Measurements from ENCODE around the gene PRPF38B.

The PRPF38B gene

DNA sequence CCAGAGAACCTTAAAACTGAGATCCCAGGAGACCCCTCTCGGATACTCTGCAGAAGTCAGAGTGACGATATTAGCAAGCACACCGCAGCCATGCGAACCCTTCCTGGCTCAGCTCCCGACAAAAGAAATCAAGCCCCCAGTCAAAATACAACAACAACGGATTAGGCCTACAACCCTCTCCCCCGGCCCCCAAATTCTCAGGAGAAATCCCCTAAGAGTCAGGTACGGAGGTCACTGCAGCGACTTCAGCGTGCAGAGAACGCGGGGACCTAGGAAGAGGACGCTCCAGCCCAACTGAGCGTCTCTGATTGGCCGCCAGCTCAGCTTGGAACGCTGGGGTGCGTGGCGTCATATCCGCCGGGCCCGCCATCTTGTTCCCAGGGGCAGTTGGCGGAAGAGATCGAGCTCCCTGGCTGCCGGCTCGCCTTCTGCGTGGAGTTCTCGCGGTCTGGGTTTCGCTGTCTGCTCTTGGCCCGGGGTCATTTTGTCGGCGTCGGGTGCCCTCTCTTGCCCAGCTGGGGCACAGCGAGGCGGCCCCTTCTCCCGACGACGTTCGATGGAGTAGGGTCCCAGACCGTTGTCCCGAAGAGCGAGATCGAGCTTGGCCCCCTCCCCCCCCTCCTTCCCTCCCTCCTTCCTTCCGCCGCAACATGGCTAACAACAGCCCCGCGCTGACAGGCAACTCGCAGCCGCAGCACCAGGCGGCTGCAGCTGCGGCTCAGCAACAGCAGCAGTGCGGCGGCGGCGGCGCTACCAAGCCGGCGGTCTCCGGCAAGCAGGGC, at the start of gene PRPF38B:
PRPF38B (plus strand) TSS at position 369 of the 782 bp plus-strand sequence; CDS start at position 651, 282 bp downstream.
- H3K4me3 ChIP-seq (ENCODE audit: low read length) = peak within 1 kb of the TSS; percentile 91
- TF ChIP-seq ZNF274 (IDR thresholded peaks at IDR 0.05; ENCODE audit: low read depth, low read length) = no peak

DNA sequence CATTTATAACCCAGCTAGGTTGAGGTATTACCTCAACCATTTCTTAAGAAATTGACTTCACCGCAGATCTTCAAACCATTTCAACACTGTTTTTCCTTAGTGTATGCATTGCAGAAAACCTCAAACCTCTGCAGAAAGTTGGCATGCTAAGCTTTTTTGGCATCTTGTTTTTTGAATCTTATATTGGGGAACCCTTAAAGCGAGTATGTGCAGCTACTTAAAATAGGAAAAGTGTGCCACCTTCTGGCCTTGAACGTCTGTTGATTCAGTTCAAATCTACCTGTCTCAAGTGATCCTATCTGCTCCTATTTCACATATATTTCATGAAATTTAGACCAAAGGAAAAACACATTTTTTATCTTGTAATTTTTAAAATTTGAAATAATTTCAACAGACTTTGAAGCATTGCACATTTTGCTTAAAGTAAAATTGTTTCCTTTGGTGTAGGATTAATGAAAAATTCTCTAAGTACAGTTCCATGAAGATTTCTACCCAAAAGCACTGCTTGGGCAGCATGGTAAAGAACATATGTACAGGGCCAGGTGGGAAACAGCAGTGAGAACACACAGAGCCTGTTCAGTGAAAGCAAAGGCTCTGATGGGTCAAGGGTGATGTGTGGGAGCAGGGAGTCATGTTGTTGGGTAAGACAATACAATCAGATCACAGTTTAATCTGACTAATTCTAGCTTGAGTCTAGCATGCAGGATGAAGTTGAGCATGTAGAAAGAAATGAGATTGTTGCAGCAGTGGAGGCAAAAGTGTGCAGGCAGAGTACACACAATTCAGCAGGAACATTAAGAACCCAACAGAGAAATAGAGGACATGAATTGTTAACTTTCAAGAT, 48.4 kb upstream of the PRPF38B start:
- no peak for TF ChIP-seq ZNF274 (IDR thresholded peaks at IDR 0.05; ENCODE audit: low read depth, low read length)
- H3K4me3 ChIP-seq (ENCODE audit: low read length) = no peak overlapping the region

DNA sequence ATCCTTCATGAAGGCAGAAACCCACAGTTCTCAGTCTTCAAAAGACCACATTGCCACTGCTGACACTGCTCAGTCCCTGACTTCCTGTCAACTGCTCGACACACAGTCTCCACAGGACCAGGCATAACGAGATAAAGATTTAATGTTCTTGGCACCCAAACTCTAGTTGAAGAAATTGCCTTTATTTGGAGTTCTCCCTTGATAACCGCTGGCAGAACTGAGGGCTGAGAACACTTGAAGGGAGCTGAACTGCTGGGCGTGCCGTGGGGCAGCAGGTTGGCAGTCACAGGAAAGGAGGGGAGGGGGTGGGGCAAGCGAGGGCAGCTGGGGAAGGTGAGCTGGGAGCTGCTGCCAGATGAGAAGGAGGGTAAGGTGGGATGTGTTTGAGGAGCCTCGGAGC, 47.1 kb upstream of the PRPF38B start:
- no peak overlapping the region for H3K4me3 ChIP-seq (ENCODE audit: low read length)
- TF ChIP-seq ZNF274 (IDR thresholded peaks at IDR 0.05; ENCODE audit: low read depth, low read length) = no peak

GRCh38 chr1:108645564-108646184, 46.4 kb upstream of the PRPF38B start:
- TF ChIP-seq ZNF274 (IDR thresholded peaks at IDR 0.05; ENCODE audit: low read depth, low read length) = no peak
- no peak overlapping the region for H3K4me3 ChIP-seq (ENCODE audit: low read length)

- H3K4me3 ChIP-seq (ENCODE audit: low read length) = no peak overlapping the region
- TF ChIP-seq ZNF274 (IDR thresholded peaks at IDR 0.05; ENCODE audit: low read depth, low read length) = no peak
Measured at GRCh38 chr1:108646265-108646647, 45.9 kb upstream of the PRPF38B start.

DNA sequence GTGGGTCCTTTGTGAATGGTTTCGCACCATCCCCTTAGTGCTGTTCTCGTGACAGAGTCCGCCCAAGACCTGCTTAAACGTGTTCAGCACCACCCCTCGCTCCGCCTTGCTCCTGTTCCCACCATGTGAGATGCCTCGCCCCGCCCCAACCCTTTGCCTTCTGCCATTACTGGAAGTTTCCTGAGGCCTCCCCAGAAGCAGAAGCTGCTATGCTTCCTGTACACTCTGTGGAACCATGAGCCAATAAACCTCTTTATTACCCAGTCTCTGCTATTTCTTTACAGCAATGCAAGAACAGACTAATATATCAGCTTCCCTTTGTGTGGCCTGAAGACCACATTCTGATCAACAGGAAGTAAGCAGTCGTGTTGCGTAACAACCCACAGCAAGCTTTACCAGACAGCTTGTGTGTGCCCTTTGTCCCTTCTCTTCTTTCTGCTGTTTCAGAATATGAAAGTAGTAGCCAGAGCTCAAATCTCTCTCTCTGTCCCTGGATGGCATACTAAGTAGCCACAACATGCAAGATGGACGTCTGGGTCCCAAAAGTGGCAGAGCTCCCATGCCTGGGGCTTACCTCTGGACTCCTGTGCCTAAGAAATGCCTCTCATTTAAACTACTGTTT, 45.4 kb upstream of the PRPF38B start:
- no peak for TF ChIP-seq ZNF274 (IDR thresholded peaks at IDR 0.05; ENCODE audit: low read depth, low read length)
- no peak overlapping the region for H3K4me3 ChIP-seq (ENCODE audit: low read length)

DNA sequence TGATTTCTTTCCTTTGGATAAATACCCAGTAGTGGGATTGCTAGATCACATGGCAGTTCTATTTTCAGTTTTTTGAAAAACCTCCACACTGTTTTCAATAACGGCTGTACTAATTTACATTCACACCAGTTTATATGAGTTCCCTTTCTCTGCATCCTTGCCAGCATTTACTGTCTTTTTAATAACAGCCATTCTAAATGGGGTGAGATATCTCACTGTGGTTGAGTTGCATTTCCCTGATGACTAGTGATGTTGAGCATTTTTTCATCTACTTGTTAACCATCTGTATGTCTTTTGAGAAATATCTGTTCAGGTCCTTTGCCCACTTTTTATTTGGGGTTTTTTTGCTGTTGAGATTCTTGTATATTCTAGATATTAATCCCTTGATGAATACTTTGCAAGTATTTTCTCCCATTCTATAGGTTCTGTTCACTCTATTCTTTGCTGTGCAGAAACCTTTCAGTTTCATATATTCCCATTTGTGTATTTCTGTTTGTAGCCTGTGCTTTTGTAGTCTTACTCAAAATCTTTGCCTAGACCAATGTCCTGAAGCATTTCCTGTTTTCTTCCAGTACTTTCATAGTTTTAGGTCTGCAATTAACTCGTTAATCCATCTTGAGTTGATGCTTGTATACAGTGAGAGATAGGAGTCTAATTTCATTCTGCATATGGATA, 38.5 kb upstream of the PRPF38B start:
- no peak for TF ChIP-seq ZNF274 (IDR thresholded peaks at IDR 0.05; ENCODE audit: low read depth, low read length)
- no peak overlapping the region for H3K4me3 ChIP-seq (ENCODE audit: low read length)

GRCh38 chr1:108657356-108658080, 34.6 kb upstream of the PRPF38B start:
- no peak for TF ChIP-seq ZNF274 (IDR thresholded peaks at IDR 0.05; ENCODE audit: low read depth, low read length)
- H3K4me3 ChIP-seq (ENCODE audit: low read length) = no peak overlapping the region

DNA sequence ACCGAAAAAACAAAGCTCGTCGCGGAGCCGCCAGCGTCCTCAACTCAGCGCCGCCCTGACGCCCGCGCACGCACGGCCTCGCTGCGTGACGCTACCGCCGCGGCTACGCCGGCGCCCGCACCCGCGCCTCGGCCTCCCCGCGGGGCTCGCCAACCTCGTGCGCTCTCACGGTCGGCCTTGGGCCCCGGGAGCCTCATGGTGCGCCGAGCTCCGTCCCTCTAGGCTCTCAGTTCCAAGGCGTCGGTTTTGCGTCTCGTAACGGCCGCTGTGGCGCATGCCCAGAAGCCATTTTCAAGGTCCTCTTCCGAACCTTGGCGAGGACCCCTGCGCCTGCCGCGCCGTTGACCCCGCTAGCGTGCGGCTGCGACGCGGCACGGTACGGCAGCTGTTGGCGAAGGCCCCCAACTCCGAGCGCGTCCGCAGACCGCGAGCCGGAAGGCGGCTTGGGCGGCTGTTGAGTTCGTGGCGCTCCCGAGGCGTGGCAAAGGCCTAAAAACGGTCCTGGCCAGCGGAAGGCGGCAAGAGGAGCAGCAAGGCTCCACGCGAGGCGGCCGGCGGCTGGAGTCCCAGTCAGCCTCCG, 31.0 kb upstream of the PRPF38B start, which contains the start of gene HENMT1:
HENMT1 (minus strand) TSS at position 64 of the 580 bp plus-strand sequence. CDS start 1,209 bp downstream, outside the sequence.
- H3K4me3 ChIP-seq (ENCODE audit: low read length) = peak within 1 kb of the TSS; percentile 49; the same call in 1 of the 2 replicates
- no peak for TF ChIP-seq ZNF274 (IDR thresholded peaks at IDR 0.05; ENCODE audit: low read depth, low read length)

- TF ChIP-seq ZNF274 (IDR thresholded peaks at IDR 0.05; ENCODE audit: low read depth, low read length) = no peak
- no peak overlapping the region for H3K4me3 ChIP-seq (ENCODE audit: low read length)
Measured at GRCh38 chr1:108663074-108663473, 29.0 kb upstream of the PRPF38B start.

- no peak for TF ChIP-seq ZNF274 (IDR thresholded peaks at IDR 0.05; ENCODE audit: low read depth, low read length)
Measured at GRCh38 chr1:108664481-108664880, 27.6 kb upstream of the PRPF38B start.

GRCh38 chr1:108665067-108665466, 27.0 kb upstream of the PRPF38B start:
- TF ChIP-seq ZNF274 (IDR thresholded peaks at IDR 0.05; ENCODE audit: low read depth, low read length) = no peak

More at GRCh38 chr1:108664481-108664880, 27.6 kb upstream of the PRPF38B start:
- no peak overlapping the region for H3K4me3 ChIP-seq (ENCODE audit: low read length)

More at GRCh38 chr1:108665067-108665466, 27.0 kb upstream of the PRPF38B start:
- no peak overlapping the region for H3K4me3 ChIP-seq (ENCODE audit: low read length)
